Stimulated activated CD8-positive, alpha-beta memory T cell treated with anti-CD3 and anti-CD28 coated beads, Interleukin-7, amount 100 ng/mL, for 4 hours (primary cell): ENCODE results near the gene FBXW9.
"Not testable (repeated sequence)": the region's sequence is repeated elsewhere in the genome, so short reads cannot be mapped to it uniquely, and the experiment has no call there.

Experiments
- DNase-seq, 2 donors: peaks; one replicate each; pipeline ENCODE4 v3.0.0-alpha.2; 2020; ENCODE audit warnings: low read depth in 2 of 2

The FBXW9 gene

GRCh38 chr19:12681074-12681987 is 15.1 kb downstream of the FBXW9 start, which contains the start of gene DHPS:
DHPS (minus strand) TSS chr19:12681880; CDS start chr19:12681766, 114 bp downstream.
- peak; percentile 84 to 91 for DNase-seq

- no peak for DNase-seq
These were observed 16.4 kb downstream of the FBXW9 start for GRCh38 chr19:12680034-12680433.

- DNase-seq, result not testable (repeated sequence)
These were observed 18.4 kb downstream of the FBXW9 start for GRCh38 chr19:12678039-12678438.

- no peak for DNase-seq
These were observed 19.5 kb downstream of the FBXW9 start for GRCh38 chr19:12676928-12677327.

DNA sequence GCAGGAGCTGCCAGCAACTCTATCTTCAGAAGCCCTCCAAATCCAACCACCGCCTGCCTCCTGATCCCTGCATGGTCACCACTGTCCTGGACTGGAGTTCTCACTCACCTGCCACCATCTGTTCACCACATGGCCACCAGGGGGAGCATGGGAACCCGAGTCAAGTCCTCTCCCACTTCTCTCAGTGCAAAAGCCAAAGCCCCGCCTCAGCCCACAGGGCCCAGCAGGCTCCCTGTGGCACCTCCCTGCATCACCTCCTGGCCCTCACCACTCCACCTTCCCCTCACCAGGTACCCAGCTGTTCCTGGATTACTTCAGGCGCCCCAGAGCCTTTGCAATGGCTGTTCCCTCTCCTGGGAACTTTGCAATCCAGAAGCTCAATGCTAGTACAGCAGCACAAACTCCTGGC is 20.0 kb downstream of the FBXW9 start:
- peak; percentile 67 to 73 for DNase-seq

- DNase-seq, result no peak
These were observed 20.5 kb downstream of the FBXW9 start for GRCh38 chr19:12675940-12676339.

GRCh38 chr19:12675399-12675798 is 21.0 kb downstream of the FBXW9 start:
- DNase-seq, result no peak

DNA sequence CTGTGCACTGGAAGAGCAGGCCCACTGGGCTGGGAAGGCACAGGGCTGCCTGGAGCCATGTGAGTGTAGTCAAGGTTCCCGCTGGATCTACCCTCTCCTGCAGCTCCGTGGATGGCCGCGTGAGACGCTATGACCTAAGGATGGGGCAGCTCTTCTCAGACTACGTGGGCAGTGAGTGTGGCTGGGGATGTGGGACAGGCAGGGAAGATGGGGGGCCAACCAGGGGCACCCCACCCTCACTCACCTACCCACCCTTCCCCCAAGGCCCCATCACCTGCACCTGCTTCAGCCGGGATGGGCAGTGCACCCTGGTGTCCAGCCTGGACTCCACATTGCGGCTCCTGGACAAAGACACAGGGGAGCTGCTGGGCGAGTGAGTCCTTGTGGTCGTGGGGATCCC is 23.7 kb downstream of the FBXW9 start:
- no peak for DNase-seq

GRCh38 chr19:12670159-12670928 is 26.1 kb downstream of the FBXW9 start:
- no peak for DNase-seq

GRCh38 chr19:12669270-12670158 is 26.9 kb downstream of the FBXW9 start:
- DNase-seq, result peak; percentile 56 to 67

DNA sequence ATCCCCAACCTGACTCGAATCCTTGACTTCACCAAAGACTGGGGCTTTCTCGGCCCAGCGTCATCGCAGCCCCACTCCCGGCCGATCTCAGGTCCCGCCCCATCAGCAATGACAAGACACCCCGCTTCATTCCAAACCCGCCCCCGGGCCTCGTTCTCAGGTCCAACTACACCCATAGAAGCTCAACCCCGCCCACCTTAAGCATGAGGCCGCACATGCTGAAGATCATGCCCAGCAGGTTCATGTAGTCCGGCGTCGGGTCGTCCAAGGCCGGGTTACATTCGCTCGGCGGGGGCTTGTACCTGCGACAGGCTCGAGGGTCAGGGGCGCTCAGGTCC is 27.5 kb downstream of the FBXW9 start:
- peak; percentile 55 to 61 for DNase-seq

DNA sequence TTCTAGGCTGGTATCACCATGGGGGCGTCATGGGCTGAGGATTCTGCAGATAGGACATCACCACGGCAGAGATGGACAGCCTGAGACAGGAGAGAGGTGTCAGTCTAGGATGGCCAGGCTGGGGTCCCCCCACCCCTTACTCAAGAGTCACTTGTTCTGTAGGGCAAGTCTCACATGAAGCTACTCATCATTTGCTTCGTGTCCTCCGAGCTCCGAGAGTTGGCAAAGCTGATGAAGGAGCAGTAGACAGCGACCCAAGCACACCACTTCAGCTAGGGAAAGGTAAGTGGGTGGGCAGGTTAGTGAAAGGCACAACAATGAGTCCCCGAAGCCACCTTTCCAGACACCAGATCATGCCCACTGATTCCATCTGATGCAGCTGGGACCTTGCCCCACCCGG is 28.1 kb downstream of the FBXW9 start:
- DNase-seq, result no peak

GRCh38 chr19:12667731-12668302 is 28.6 kb downstream of the FBXW9 start:
- no peak for DNase-seq

- peak; percentile 47 to 77 for DNase-seq
These were observed 30.0 kb downstream of the FBXW9 start, which contains the start of the genes MAN2B1 and WDR83 for GRCh38 chr19:12666265-12667048. MAN2B1 (minus strand) TSS chr19:12666742; CDS start chr19:12666701, 41 bp downstream. WDR83 (plus strand) TSS chr19:12666807; CDS start chr19:12669791, 2,984 bp downstream.

DNA sequence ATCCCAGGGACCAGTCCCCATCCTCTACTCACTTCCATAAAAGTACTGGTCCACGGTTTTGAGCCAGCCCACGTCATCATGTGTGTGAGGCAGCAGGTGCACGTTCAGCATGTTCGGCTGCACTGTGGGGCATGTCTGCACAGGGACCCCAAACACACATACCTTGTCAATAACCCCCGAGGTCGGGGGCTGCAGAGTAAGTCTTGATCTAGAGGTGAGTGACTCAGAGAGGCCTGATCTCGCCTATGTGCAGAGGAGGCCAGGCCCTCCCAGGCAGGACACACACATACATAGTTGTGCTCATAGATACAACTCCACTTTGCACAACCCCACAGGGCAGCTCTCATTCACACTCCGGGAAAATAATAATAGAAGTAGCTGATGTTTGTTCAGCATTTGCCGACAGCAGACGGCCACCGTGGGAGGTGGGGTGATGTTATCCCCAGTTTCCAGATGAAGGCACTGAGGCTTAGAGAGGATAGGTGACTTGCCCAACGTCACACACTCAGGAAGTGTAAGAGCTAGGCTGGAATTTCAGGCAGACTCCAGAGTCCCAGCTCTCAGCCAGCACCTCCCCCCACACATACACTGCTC is 30.7 kb downstream of the FBXW9 start:
- DNase-seq, result no peak

GRCh38 chr19:12665281-12665573 is 31.2 kb downstream of the FBXW9 start:
- peak; percentile 20 to 34 for DNase-seq

GRCh38 chr19:12664406-12665280 is 31.8 kb downstream of the FBXW9 start:
- DNase-seq, result no peak

DNA sequence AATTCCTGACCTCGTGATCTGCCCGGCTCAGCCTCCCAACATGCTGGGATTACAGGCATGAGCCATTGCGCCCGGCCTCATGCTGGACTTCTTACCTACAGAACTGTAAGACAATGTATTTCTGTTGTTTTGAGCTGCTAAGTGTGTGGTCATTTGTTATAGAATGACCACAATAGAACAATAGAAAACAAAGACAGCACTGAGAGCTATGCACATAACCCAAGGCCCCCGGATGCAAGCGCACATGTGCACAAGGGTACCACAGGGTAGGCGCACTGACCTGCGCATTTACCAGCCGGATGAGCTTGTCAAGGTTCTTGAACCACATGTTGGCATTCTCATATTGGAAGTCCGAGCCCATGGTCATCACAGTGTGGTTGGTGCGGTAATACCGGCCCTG is 35.5 kb downstream of the FBXW9 start:
- DNase-seq, result no peak

GRCh38 chr19:12657966-12658365 is 38.5 kb downstream of the FBXW9 start:
- DNase-seq, result no peak
